DMS 273 treated with DMSO at 0.1 percent for 48 hours (cell line): ENCODE data around the gene SMG7.

ENCODE experiments used
- DNase-seq: peaks from one replicate; lab custom pipeline; 2025; lab: John Stamatoyannopoulos, UW

Gene SMG7

GRCh38 chr1:183512450-183512849 lies 40.2 kb downstream of the SMG7 start:
- DNase-seq, result no peak

- no peak for DNase-seq
Observed at GRCh38 chr1:183514235-183514634, 41.9 kb downstream of the SMG7 start.

GRCh38 chr1:183515002-183515689 lies 42.8 kb downstream of the SMG7 start:
- DNase-seq, result no peak

- no peak for DNase-seq
Observed at GRCh38 chr1:183516725-183517124, 44.4 kb downstream of the SMG7 start.

- DNase-seq, result no peak
Observed at GRCh38 chr1:183517401-183517800, 45.1 kb downstream of the SMG7 start.

GRCh38 chr1:183520379-183520778 lies 48.1 kb downstream of the SMG7 start:
- DNase-seq, result no peak

- DNase-seq, result no peak
Observed at GRCh38 chr1:183522104-183522503, 49.8 kb downstream of the SMG7 start.

GRCh38 chr1:183528577-183528976 lies 56.3 kb downstream of the SMG7 start:
- DNase-seq, result no peak

GRCh38 chr1:183533617-183534174 lies 61.4 kb downstream of the SMG7 start:
- no peak for DNase-seq

GRCh38 chr1:183537405-183537804 lies 65.1 kb downstream of the SMG7 start:
- DNase-seq, result no peak

- peak; percentile 51 for DNase-seq
Observed at GRCh38 chr1:183543619-183544204, 71.4 kb downstream of the SMG7 start.

GRCh38 chr1:183544598-183545297 lies 72.4 kb downstream of the SMG7 start:
- peak; percentile 59 for DNase-seq

- DNase-seq, result no peak
Observed at GRCh38 chr1:183546427-183546826, 74.1 kb downstream of the SMG7 start.

GRCh38 chr1:183548116-183548515 lies 75.8 kb downstream of the SMG7 start:
- DNase-seq, result no peak

GRCh38 chr1:183550915-183551314 lies 78.6 kb downstream of the SMG7 start:
- no peak for DNase-seq

GRCh38 chr1:183551924-183552323 lies 79.6 kb downstream of the SMG7 start:
- no peak for DNase-seq

- no peak for DNase-seq
Observed at GRCh38 chr1:183552441-183552840, 80.1 kb downstream of the SMG7 start.

GRCh38 chr1:183552891-183553290 lies 80.6 kb downstream of the SMG7 start:
- DNase-seq, result no peak

GRCh38 chr1:183553331-183553730 lies 81.0 kb downstream of the SMG7 start:
- no peak for DNase-seq

GRCh38 chr1:183553764-183554163 lies 81.5 kb downstream of the SMG7 start:
- no peak for DNase-seq

GRCh38 chr1:183554577-183554976 lies 82.3 kb downstream of the SMG7 start:
- DNase-seq, result no peak

- DNase-seq, result no peak
Observed at GRCh38 chr1:183559061-183559460, 86.8 kb downstream of the SMG7 start.

GRCh38 chr1:183562701-183563100 lies 90.4 kb downstream of the SMG7 start:
- no peak for DNase-seq
